H1 (cell line): ENCODE measurements around the gene MSI2. TPM values are rescaled to one million over a fixed set of nuclear protein-coding genes. Genes with fewer than 3 reads are reported as not detected.

ENCODE experiments used
- CTCF ChIA-PET: fragments of 300-600 bp; sonication (Branson Sonifier 250); formaldehyde crosslinking; loops from one replicate; lab custom pipeline; 2021; ENCODE audit not compliant: partially characterized antibody; lab: Charles Lee
- POLR2A ChIA-PET: fragments of 300-600 bp; sonication (Branson Sonifier 250); formaldehyde crosslinking; loops from one replicate; lab custom pipeline; 2021; ENCODE audit warnings: inconsistent platforms; ENCODE audit not compliant: partially characterized antibody; lab: Charles Lee
- DNase-seq, 2 experiments: peaks; one replicate each; pipeline versions ENCODE4 v3.0.0 to v3.0.0-alpha.2; 2010 to 2022; ENCODE audit warnings: low spot score in 2 of 2, low read depth in 1 of 2, mixed read lengths in 1 of 2
- FAIRE-seq: peaks from 2 replicates; lab custom pipeline; 2011; peaks lifted over from hg19 to GRCh38; lab: Jason Lieb, UNC
- H2AFZ ChIP-seq: 2 replicates; pipeline ENCODE4 v1.8.1; 2012; ENCODE audit warnings: low read length, inconsistent platforms
- H2AK5ac ChIP-seq: 2 replicates; pipeline ENCODE4 v1.6.1; 2013; ENCODE audit warnings: low read depth, low read length
- H2BK120ac ChIP-seq: replicated peaks from 2 replicates; pipeline ENCODE3; 2013; ENCODE audit warnings: low read depth, low read length, inconsistent platforms
- H2BK12ac ChIP-seq: 2 replicates; pipeline ENCODE4 v1.6.1; 2013; ENCODE audit warnings: low read depth, low read length
- H2BK15ac ChIP-seq: 2 replicates; pipeline ENCODE4 v1.6.1; 2013; ENCODE audit warnings: low read length
- H2BK20ac ChIP-seq: 2 replicates; pipeline ENCODE4 v1.6.1; 2013; ENCODE audit warnings: low read length
- H2BK5ac ChIP-seq: 2 replicates; pipeline ENCODE4 v1.6.1; 2013; ENCODE audit warnings: low read depth, low read length
- H3K14ac ChIP-seq: 2 replicates; pipeline ENCODE4 v1.6.1; 2013; ENCODE audit warnings: inconsistent platforms; ENCODE audit not compliant: insufficient read length
- H3K18ac ChIP-seq: 2 replicates; pipeline ENCODE4 v1.6.1; 2013; ENCODE audit warnings: low read length; ENCODE audit errors: extremely low read depth
- H3K23ac ChIP-seq: 2 replicates; pipeline ENCODE4 v1.6.1; 2013; ENCODE audit warnings: inconsistent platforms; ENCODE audit not compliant: insufficient read length
- H3K23me2 ChIP-seq: 2 replicates; pipeline ENCODE4 v1.6.1; 2013; ENCODE audit warnings: low read depth, low read length
- H3K27ac ChIP-seq: 2 replicates; pipeline ENCODE4 v1.6.1; 2011; ENCODE audit warnings: low read depth, low read length, inconsistent platforms
- H3K27me3 ChIP-seq, 4 experiments: replicated peaks in 1 of 4; 1 replicate in 1 of 4; 2 replicates in 3 of 4; pipeline versions ENCODE4 v1.6.1 to v1.8.1; 2011 to 2013; ENCODE audit warnings: low read length in 3 of 4, mild to moderate bottlenecking in 3 of 4, inconsistent platforms in 2 of 4, mixed read lengths in 2 of 4, moderate library complexity in 1 of 4; ENCODE audit not compliant: control insufficient read depth in 3 of 4, insufficient read depth in 3 of 4; ENCODE audit errors: extremely low read depth in 1 of 4
- H3K36me3 ChIP-seq, 4 experiments: 2 replicates each; pipeline versions ENCODE4 v1.6.1 to v1.8.1; 2011 to 2013; ENCODE audit warnings: mild to moderate bottlenecking in 4 of 4, low read length in 3 of 4, moderate library complexity in 2 of 4, control low read depth in 1 of 4, inconsistent platforms in 1 of 4; ENCODE audit not compliant: insufficient read depth in 4 of 4, control insufficient read depth in 2 of 4
- H3K4ac ChIP-seq: replicated peaks from 2 replicates; pipeline ENCODE3; 2013; ENCODE audit warnings: low read length, low read depth, mixed read lengths, inconsistent platforms; ENCODE audit not compliant: insufficient read length
- H3K4me1 ChIP-seq, 4 experiments: replicated peaks in 1 of 4; 1 replicate in 1 of 4; 2 replicates in 3 of 4; pipeline versions ENCODE4 v1.6.1 to v1.8.1; 2011 to 2013; ENCODE audit warnings: low read length in 3 of 4, inconsistent platforms in 2 of 4, mixed read lengths in 1 of 4; ENCODE audit not compliant: insufficient read depth in 4 of 4, control insufficient read depth in 3 of 4
- H3K4me2 ChIP-seq, 2 experiments: 2 replicates each; pipeline versions ENCODE4 v1.6.1 to v1.8.1; 2011 to 2013; ENCODE audit warnings: low read depth in 2 of 2, low read length in 2 of 2, control low read depth in 1 of 2, inconsistent platforms in 1 of 2, mild to moderate bottlenecking in 1 of 2; ENCODE audit not compliant: insufficient read depth in 1 of 2
- H3K4me3 ChIP-seq, 4 experiments: fragments of 200-600, 300-600 bp in 1 of 4; sonication (generic), shearing (Covaris generic), sonication (Bioruptor Twin) in 1 of 4; 2 replicates each; pipeline versions ENCODE4 v1.5.1 to v1.8.1; 2011 to 2016; ENCODE audit warnings: low read length in 4 of 4, low read depth in 3 of 4, control low read depth in 2 of 4, inconsistent platforms in 2 of 4, mild to moderate bottlenecking in 2 of 4, mixed read lengths in 1 of 4, moderate library complexity in 1 of 4; ENCODE audit not compliant: insufficient read depth in 2 of 4; ENCODE audit errors: extremely low read depth in 1 of 4
- H3K56ac ChIP-seq: replicated peaks from 2 replicates; pipeline ENCODE3; 2013; ENCODE audit warnings: low read depth, mild to moderate bottlenecking, mixed read lengths, low read length, inconsistent platforms; ENCODE audit not compliant: insufficient read length
- H3K79me1 ChIP-seq: 2 replicates; pipeline ENCODE4 v1.6.1; 2013; ENCODE audit warnings: low read depth, low read length, control low read depth
- H3K79me2 ChIP-seq, 2 experiments: 2 replicates each; pipeline versions ENCODE4 v1.6.1 to v1.8.1; 2012 to 2013; ENCODE audit warnings: low read length in 2 of 2, mild to moderate bottlenecking in 2 of 2, inconsistent platforms in 1 of 2; ENCODE audit not compliant: insufficient read depth in 2 of 2, control insufficient read depth in 1 of 2
- H3K9ac ChIP-seq, 4 experiments: replicated peaks in 1 of 4; 1 replicate in 1 of 4; 2 replicates in 3 of 4; pipeline versions ENCODE4 v1.6.1 to v1.8.1; 2011 to 2013; ENCODE audit warnings: low read depth in 3 of 4, low read length in 3 of 4, control low read depth in 2 of 4, mild to moderate bottlenecking in 2 of 4, moderate library complexity in 2 of 4, inconsistent platforms in 1 of 4; ENCODE audit errors: extremely low read depth in 1 of 4
- H3K9me3 ChIP-seq, 2 experiments: 2 replicates each; pipeline versions ENCODE4 v1.6.1 to v1.8.1; 2012 to 2013; ENCODE audit warnings: mild to moderate bottlenecking in 2 of 2, moderate library complexity in 2 of 2, control low read depth in 1 of 2, inconsistent platforms in 1 of 2, low read depth in 1 of 2, low read length in 1 of 2, mixed read lengths in 1 of 2; ENCODE audit not compliant: insufficient read depth in 2 of 2
- H4K20me1 ChIP-seq, 2 experiments: replicated peaks in 1 of 2; 2 replicates each; pipeline versions ENCODE3 to v1.8.1; 2011 to 2013; ENCODE audit warnings: inconsistent platforms in 2 of 2, low read length in 2 of 2, mild to moderate bottlenecking in 1 of 2; ENCODE audit not compliant: insufficient read depth in 2 of 2, control insufficient read depth in 1 of 2
- H4K5ac ChIP-seq: 2 replicates; pipeline ENCODE4 v1.6.1; 2013; ENCODE audit warnings: low read length, low read depth, mixed read lengths, inconsistent platforms; ENCODE audit not compliant: insufficient read length
- H4K8ac ChIP-seq: 2 replicates; pipeline ENCODE4 v1.8.0; 2013; ENCODE audit warnings: mild to moderate bottlenecking, moderate library complexity, low read length, inconsistent platforms; ENCODE audit not compliant: insufficient read depth; ENCODE audit errors: extremely low read depth
- H4K91ac ChIP-seq: replicated peaks from 2 replicates; pipeline ENCODE3; 2013; ENCODE audit warnings: low read length, mixed read lengths, inconsistent platforms; ENCODE audit not compliant: insufficient read length
- CEBPB ChIP-seq: IDR thresholded peaks from 2 replicates; pipeline ENCODE4 v1.6.1; 2012; ENCODE audit warnings: low read depth, low read length
- CTCF ChIP-seq, 3 experiments: IDR thresholded peaks; 1 replicate in 2 of 3; 2 replicates in 1 of 3; pipeline versions ENCODE4 v1.5.1 to v1.6.1; 2011; ENCODE audit warnings: low read length in 3 of 3, mild to moderate bottlenecking in 3 of 3, inconsistent platforms in 2 of 3, low read depth in 1 of 3, moderate library complexity in 1 of 3; ENCODE audit not compliant: insufficient read depth in 1 of 3; ENCODE audit errors: control extremely low read depth in 1 of 3
- KDM5A ChIP-seq: fragments of 200-600 bp; IDR thresholded peaks from 2 replicates; pipeline ENCODE4 v1.7.1; 2012; ENCODE audit warnings: mild to moderate bottlenecking, low read length, inconsistent platforms, mixed read lengths
- NRF1 ChIP-seq: IDR thresholded peaks from 2 replicates; pipeline ENCODE4 v1.6.1; 2011; ENCODE audit warnings: mild to moderate bottlenecking, low read depth, low read length, improper control_type of control experiment
- RXRA ChIP-seq: IDR thresholded peaks from 2 replicates; pipeline ENCODE4 v1.6.1; 2011; ENCODE audit warnings: low read depth, mild to moderate bottlenecking, low read length, moderate library complexity; ENCODE audit not compliant: insufficient read depth
- SP2 ChIP-seq: IDR thresholded peaks from 2 replicates; pipeline ENCODE4 v1.6.1; 2012; ENCODE audit warnings: mild to moderate bottlenecking, low read length, inconsistent platforms
- SRF ChIP-seq: IDR thresholded peaks from 2 replicates; pipeline ENCODE4 v1.6.1; 2011; ENCODE audit warnings: mild to moderate bottlenecking, low read depth, low read length, moderate library complexity
- ZNF274 ChIP-seq: IDR thresholded peaks from 2 replicates; pipeline ENCODE4 v1.7.0; 2012; ENCODE audit warnings: low read length, borderline replicate concordance; ENCODE audit errors: extremely low read depth
- WGBS, 2 experiments: shearing (Covaris generic) in 1 of 2; methylation state at CpG; one replicate each; pipeline versions ENCODE4 v1.1.6 to v1.1.7; 2013 to 2015; ENCODE audit warnings: low lambda C conversion rate in 2 of 2, mixed read lengths in 2 of 2, inconsistent platforms in 1 of 2, low coverage in 1 of 2, missing lambda C conversion rate in 1 of 2; ENCODE audit not compliant: insufficient replicate concordance in 2 of 2, insufficient coverage in 1 of 2, insufficient read length in 1 of 2; ENCODE audit errors: extremely low coverage in 1 of 2, missing lambda C conversion rate in 1 of 2; 5-methylcytosine and 5-hydroxymethylcytosine counted together
- polyA plus RNA-seq, 7 experiments: library from polyadenylated mRNA; depleted of rRNA in 3 of 7; stranded (reverse) in 5 of 7; unstranded in 2 of 7; fragments of >200 nt in 5 of 7; fragments of 200-250 nt in 2 of 7; gene quantifications; 1 replicate in 5 of 7; 2 replicates in 1 of 7; 4 replicates in 1 of 7; pipeline versions ENCODE4 v1.2.1 to v1.2.3, GENCODE V29; 2011 to 2013; ENCODE audit warnings: missing spikeins in 2 of 7, mixed read lengths in 2 of 7
- total RNA-seq: library from RNA; stranded (reverse); fragmentation: NEBNext Ultra II Directional; extraction: Animal tissue kit (Norgen Biotek cat#: 25700); gene quantifications from 2 replicates; pipeline ENCODE4 v1.2.1, GENCODE V29; 2021
- TF ChIP-seq, protein P1 (sequence below): IDR thresholded peaks from 2 replicates; pipeline ENCODE4 v1.6.1; 2012; ENCODE audit warnings: inconsistent platforms

MSI2 gene
- total and polyA plus RNA-seq, 2 of the 8 experiments (the other 6 are each of a cell fraction or from before 2014, with no cell fraction given) = 36.7 to 80.6 TPM

DNA sequence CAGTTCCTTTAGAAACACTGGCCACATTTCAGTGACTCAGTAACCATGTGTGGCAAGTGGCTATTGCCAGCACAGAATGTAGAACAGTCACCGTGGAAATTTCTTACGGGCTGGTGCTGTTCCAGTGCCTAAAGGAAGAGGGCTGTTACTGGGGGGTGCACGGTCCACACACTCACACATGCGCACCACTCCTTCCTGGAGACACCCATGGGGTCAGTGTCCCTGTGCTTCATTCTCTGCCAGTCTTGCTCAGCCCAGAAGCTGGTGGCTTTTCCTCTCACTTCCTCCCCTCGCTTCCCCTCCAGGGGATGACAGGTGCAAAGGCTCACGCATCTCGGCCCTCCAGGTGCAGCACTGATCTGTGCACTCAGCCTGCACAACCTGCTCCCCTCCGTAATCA lies 373.1 kb downstream of the MSI2 start:
- WGBS, 2 experiments = 85% methylated on average over 8 of the region's 8 CpGs; no CpG with 5 or more reads in 1 of the 2 experiments
- no peak overlapping the region for H3K56ac ChIP-seq
- no peaks in the 10 kb centered on the region for H3K79me2 ChIP-seq
- H4K20me1 ChIP-seq = no peaks in the 10 kb centered on the region
- no peak overlapping the region for H3K4ac ChIP-seq
- no peak overlapping the region for H3K27ac ChIP-seq
- ChIA-PET CTCF (interaction anchor here (1.1 kb wide), 1 partner anchor 48 kb away, joined by 3 read pairs; no protein-coding TSS in a partner anchor), POLR2A (no interaction called here)
- no peaks in the 10 kb centered on the region for H3K4me1 ChIP-seq
- no peak overlapping the region for H3K4me3 ChIP-seq
- no peak overlapping the region for H4K91ac ChIP-seq
- no peak overlapping the region for H4K8ac ChIP-seq
- H3K9ac ChIP-seq = no peak overlapping the region
- H3K23ac ChIP-seq = no peak overlapping the region
- H2BK15ac ChIP-seq = no peak overlapping the region
- H3K4me2 ChIP-seq = no peak overlapping the region
- no peak overlapping the region for H2AFZ ChIP-seq
- H2AK5ac ChIP-seq = no peak overlapping the region
- no peak overlapping the region for H2BK120ac ChIP-seq
- no peaks in the 10 kb centered on the region for H3K79me1 ChIP-seq
- no peaks in the 10 kb centered on the region for H3K9me3 ChIP-seq
- no peak overlapping the region for H3K18ac ChIP-seq
- H2BK20ac ChIP-seq = no peak overlapping the region
- FAIRE-seq = no peak
- no peak for TF ChIP-seq CEBPB
- no peak for TF ChIP-seq KDM5A
- TF ChIP-seq ZNF274 = no peak
- no peak for TF ChIP-seq CTCF (IDR thresholded peaks at IDR 0.05; ENCODE audit: control extremely low read depth in 1 of 3, insufficient read depth in 1 of 3, low read depth in 1 of 3, low read length in 3 of 3)
- TF ChIP-seq RXRA = no peak
- TF ChIP-seq SRF = no peak
- no peak for TF ChIP-seq NRF1
- TF ChIP-seq SP2 = no peak
- TF ChIP-seq, protein P1, sequence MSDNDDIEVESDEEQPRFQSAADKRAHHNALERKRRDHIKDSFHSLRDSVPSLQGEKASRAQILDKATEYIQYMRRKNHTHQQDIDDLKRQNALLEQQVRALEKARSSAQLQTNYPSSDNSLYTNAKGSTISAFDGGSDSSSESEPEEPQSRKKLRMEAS = no peak
- no peak overlapping the region for H2BK12ac ChIP-seq
- no peak for DNase-seq
- no peaks in the 10 kb centered on the region; a peak in 1 of 8 replicates for H3K36me3 ChIP-seq
- no peak overlapping the region for H3K14ac ChIP-seq
- no peaks in the 10 kb centered on the region; a peak in 1 of 7 replicates for H3K27me3 ChIP-seq
- no peak overlapping the region for H2BK5ac ChIP-seq
- no peak overlapping the region for H4K5ac ChIP-seq
- no peaks in the 10 kb centered on the region for H3K23me2 ChIP-seq
